Activated T-helper 1 cell treated with anti-CD3 and anti-CD28 coated beads, Interleukin-2, amount 50 U/mL, for 16 hours (primary cell): Measurements from ENCODE around the gene TCP11L2.
"Not testable (repeated sequence)": the region's sequence is repeated elsewhere in the genome, so short reads cannot be mapped to it uniquely, and the experiment has no call there.

ENCODE experiments used
- DNase-seq, 2 donors: peaks; one replicate each; pipeline ENCODE4 v3.0.0-alpha.2; 2020; ENCODE audit warnings: low read depth in 1 of 2, low spot score in 1 of 2

TCP11L2 gene

DNA sequence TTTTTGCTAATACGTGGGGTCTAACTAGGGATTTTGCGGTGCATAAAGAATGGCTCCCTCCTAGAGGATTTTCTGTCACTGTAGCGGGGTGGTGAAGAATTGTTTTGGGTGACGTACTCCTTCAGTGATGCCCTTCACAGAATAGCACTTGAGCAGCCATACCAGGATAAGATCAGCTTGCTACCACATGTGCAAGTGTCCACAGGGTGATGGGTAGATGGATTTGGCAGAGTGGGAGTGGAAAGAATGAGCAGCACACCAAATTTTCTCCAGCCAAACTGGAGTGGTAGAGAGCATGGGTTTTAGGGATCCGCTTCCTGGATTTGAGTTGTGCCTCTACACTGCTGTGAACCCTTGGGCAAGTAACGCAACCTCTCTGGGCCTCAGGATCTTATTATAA, 2.3 kb downstream of the TCP11L2 start:
- DNase-seq: no peak

DNA sequence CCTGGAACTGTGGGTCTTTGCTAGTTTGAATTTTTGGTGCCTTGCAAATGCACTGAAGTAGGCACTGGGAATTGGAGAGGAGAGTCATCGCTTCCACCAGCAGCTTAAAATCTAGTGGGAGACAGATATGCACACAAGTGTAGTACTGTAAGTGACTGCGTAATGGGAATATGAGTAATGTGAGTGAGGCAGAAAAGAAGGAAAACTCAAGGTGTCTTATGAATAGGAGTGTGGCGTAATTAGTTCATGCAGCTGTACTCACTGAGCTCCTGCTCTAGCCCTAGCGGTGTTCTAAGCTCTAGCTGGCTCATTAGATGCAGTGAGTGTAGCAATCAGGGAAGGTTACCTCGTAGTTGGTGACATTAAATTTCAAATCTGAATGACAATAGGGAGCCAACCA, 2.8 kb downstream of the TCP11L2 start:
- no peak for DNase-seq

GRCh38 chr12:106307181-106307580, 4.6 kb downstream of the TCP11L2 start:
- no peak for DNase-seq

DNA sequence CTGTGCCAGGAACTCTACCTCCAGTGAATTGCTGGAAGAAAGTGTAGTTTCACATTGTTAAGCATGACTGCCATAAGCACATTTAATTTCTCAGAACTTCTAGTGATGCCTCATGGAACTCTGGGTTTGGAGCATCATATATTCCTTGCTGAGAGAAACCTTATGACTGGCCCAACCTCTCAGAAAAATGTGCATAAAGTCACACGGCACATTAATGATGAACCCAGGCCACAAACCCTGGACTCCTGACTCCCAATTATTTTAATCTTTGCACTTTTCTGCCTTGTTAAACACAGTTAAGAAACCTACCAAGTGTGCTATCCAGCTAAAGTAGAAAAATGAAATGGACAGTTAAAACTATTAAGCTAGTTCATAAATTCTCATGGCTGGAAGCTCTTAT, 5.6 kb downstream of the TCP11L2 start:
- DNase-seq: no peak

DNA sequence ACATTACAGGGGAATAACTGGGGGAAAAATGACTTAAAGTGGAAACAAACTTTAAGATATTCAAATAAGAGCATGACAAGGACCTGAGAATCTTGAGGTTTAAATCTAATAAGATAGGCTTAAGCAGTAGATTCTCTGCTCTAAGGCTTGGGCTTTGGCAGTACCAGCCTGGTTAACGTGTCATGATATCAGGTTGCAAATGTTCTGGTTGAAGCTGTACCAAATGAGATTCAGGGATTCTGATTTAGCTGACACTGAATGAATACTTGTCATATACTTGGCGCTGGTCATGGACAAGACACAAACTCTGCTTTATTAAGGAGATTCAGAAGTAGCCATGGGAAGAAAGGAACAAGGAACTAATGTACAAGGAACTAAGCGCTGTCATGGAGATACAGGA, 6.1 kb downstream of the TCP11L2 start:
- no peak for DNase-seq

DNA sequence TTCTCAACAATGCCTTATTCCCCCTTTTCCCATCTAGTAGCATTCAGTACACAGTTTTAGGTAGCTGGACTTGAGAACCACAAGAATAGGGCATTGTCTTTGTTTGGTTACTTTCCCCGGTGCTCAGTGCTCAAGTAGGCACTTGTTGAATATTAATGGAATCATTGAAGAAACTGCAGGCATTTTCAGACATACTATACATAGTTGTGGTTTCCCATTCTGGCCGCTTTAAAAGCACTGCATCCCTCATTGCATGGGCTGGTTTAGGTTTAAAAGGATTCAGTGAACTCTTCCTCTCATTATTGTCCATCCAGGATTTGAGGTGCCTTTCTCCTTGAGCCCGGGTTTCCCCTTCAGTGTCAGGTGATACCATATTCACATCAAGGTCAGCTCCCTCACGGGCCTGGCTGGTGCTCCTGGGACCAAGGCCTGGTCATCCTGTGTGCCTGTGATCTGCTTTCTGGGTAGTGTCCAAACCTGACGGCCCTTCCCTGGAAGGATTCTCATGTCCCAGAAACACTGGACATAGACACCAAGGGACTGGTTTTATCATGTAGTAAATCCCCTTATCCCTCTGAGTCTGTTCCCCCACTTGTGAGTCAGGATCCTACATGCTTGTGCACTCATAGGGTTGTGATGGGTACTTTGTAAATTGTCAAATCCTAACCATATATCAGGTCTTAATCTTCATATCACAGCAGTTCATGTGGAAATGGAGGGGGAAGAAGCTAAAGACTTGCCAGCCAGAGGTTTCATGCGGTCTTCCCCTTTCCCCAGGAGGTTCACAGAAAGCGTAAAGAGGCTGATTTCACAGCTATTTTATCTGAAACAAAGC, 7.4 kb downstream of the TCP11L2 start:
- no peak for DNase-seq

GRCh38 chr12:106310687-106311086, 8.2 kb downstream of the TCP11L2 start:
- DNase-seq: no peak

GRCh38 chr12:106311139-106311538, 8.6 kb downstream of the TCP11L2 start:
- no peak for DNase-seq

GRCh38 chr12:106313413-106313812, 10.9 kb downstream of the TCP11L2 start:
- not testable (repeated sequence) for DNase-seq

- DNase-seq: no peak
Observed at GRCh38 chr12:106315523-106315922, 13.0 kb downstream of the TCP11L2 start.

- no peak for DNase-seq
Observed at GRCh38 chr12:106317406-106318082, 15.0 kb downstream of the TCP11L2 start.

DNA sequence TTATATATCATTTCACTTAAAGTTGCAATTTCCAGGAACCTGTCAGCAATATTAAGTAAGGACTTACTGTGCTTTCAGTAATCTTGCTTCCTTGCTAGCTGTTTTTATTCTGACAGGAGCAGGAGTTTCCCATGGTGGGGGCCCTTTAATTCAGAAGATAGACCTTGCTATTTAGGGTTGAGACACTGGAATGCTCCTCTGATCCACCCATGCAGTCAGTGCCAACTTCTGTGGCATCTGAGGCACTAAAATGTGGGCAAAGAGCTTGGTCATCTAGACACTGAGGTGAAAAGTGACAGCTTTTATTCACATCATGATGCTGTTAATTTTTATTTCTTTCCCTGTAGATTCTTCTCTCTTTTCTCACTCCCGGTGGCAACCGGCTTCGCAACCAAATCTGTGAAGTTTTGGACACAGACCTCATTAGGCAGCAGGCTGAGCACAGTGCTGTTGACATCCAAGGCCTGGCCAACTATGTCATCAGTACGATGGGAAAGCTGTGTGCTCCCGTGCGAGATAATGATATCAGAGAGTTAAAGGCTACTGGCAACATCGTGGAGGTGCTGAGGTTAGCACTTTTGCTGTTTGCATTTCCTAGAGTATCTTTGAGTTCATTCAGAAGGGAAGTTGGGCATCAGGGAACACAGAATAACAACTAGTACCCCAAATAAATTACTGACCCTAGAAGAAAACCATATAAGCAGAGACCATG, 18.8 kb downstream of the TCP11L2 start:
- no peak for DNase-seq

GRCh38 chr12:106323537-106323936, 21.0 kb downstream of the TCP11L2 start:
- no peak for DNase-seq

- DNase-seq: no peak
Observed at GRCh38 chr12:106327309-106327869, 24.9 kb downstream of the TCP11L2 start.

GRCh38 chr12:106328735-106329134, 26.2 kb downstream of the TCP11L2 start:
- DNase-seq: no peak

GRCh38 chr12:106329231-106329982, 26.9 kb downstream of the TCP11L2 start:
- no peak for DNase-seq

- no peak for DNase-seq
Observed at GRCh38 chr12:106331599-106331998, 29.1 kb downstream of the TCP11L2 start.

GRCh38 chr12:106332536-106332935, 30.0 kb downstream of the TCP11L2 start:
- DNase-seq: no peak

GRCh38 chr12:106333010-106333409, 30.5 kb downstream of the TCP11L2 start:
- no peak for DNase-seq

DNA sequence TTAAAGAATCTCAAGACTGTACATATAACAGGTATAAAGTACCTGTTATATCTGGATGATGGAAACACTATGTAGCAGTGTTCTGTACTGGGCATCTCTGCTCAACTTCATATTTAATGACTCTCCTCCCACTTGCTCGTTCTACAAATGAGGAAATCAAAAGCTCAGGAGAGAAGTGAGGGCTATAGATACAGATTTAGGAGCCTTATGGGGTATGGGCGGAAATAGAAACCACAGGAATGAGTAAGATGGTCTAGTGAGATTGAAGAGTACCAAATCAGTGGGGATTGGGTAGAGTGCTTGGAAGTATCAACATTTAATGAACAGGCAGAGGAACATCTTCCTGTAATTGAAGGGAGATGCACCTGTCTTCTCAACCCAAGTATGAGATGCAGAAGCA, 31.2 kb downstream of the TCP11L2 start:
- DNase-seq: no peak
